ENCODE measurements around the gene AP4B1. TPM values are rescaled to one million over a fixed set of nuclear protein-coding genes. Genes with fewer than 3 reads are reported as not detected.
"Not testable (repeated sequence)": the region's sequence is repeated elsewhere in the genome, so short reads cannot be mapped to it uniquely, and the experiment has no call there.

The AP4B1 gene
- total RNA-seq, result 12.6 TPM
- long read RNA-seq, transcript AP4B1-204 (10 exons, 2,818 nt), result minor isoform, 7 of 29 reads
- long read RNA-seq, transcript AP4B1-201 (11 exons, 2,742 nt), result major isoform, 16 of 29 reads
- long read RNA-seq, partial matches to known transcripts, result 3 of 29 reads
- long read RNA-seq, other reads (novel, unspliced or antisense), result 3 of 29 reads

DNA sequence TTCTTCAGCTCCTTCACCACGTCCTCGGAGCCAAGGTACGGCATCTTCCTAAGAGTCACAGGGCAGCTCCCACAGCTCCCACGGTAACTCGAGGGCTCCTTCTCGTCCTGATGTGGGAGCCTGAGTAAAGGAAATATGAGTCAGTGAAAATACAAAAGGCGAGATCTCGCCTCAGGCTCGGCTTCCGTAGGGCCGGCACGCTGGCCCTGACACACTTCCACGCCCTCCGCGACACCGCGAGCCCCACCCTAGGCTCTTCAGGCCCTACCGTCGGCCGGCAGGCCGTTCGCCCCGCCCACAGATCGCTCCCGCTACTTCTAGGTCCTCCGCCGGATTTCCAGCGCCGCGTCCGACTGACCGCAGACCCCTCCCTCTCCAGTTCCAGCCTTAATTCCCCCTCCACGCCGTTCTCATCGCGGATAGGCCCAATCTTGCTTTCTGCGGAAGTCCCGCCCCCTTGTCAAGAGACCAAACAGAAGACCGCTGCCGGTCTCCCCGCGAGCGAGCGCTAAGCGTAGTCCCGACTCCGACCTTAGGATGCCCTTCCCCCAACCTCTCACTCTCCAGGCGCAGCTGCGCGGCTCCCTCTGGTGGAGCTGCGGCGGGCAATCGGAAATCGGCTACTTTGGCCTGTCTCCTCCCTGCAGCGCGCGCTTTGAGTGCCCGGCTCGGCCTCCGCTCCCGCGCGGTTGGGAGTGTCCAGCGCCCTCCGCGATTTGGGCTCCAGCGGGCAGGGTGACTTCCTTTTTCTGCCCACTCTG, at the start of gene AP4B1, which contains the start of gene DCLRE1B:
TSS of gene AP4B1 (minus strand) at position 126 of the 761 bp plus-strand sequence. CDS start at position 44, 82 bp downstream.
TSS of gene DCLRE1B (plus strand) at position 653 of the 761 bp plus-strand sequence. CDS start 261 bp downstream, outside the sequence.
- intact Hi-C loops (cut with DNase I), result loop anchor here (1.0 to 5.0 kb wide), 6 partner anchors 24 to 146 kb away; partner anchors contain the start of genes HIPK1, PHTF1 and RSBN1
- peak; percentile 99 for DNase-seq (ENCODE audit: low spot score)

DNA sequence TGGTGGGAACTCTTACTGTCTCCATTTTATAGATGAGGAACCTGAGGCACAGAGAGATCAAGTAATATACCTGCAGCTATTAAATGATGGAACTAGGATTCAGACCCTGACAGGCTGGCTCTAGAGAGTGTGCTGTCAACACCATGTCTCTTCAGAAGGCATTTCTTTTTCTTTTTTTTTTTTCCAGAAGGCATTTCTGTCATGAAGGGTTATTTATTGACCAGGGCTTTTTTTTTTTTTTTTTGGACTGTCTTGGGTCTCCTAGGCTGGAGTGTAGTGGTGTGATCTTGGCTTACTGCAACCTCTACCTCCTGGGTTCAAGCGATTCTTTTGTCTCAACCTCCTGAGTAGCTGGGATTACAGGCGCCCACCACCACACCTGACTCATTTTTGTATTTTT, 47.1 kb upstream of the AP4B1 start:
- intact Hi-C loops (cut with DNase I), result no loop called here
- no peak for DNase-seq (ENCODE audit: low spot score)

DNA sequence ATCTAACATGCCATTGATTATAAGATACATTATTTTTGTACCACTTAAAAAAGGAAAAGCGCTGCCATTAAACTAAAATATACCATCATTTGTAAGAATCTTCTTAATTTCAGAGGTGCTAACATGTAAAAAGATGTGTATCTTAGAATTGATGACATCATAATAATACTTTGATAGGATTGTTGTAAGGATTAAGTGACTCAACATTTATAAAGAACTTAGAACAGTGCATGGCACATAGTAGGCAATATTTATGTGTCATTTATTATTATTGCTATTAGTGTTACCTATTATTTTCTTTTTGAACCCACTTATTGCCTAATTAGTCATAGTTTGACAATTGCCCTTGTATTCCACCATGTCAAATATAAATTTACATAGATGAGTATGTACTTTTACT, 46.3 kb upstream of the AP4B1 start:
- no peak for DNase-seq (ENCODE audit: low spot score)
- intact Hi-C loops (cut with DNase I), result no loop called here

DNA sequence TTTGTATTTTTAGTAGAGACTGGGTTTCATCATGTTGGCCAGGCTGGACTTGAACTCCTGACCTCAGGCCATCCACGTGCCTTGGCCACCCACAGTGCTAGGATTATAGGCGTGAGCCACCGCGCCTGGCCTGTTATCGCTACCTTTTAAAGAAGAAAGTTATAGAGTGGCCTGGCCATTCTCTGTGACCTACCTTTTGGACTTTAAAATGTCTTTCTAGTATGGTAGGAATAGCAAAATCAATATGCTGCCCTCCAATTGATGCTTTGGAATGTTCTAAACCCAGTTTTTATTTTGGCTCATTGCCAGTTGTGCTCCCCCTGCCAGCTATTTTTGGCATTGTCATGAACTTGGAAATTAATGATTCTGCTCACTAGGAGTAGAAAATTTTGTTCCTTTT, 44.4 kb upstream of the AP4B1 start:
- intact Hi-C loops (cut with DNase I), result loop anchor here (5.0 kb wide), 1 partner anchor 47 kb away; the partner anchor contains the start of gene AP4B1
- DNase-seq (ENCODE audit: low spot score), result no peak

GRCh38 chr1:113948151-113948550, 43.6 kb upstream of the AP4B1 start:
- not testable (repeated sequence) for DNase-seq (ENCODE audit: low spot score)
- intact Hi-C loops (cut with DNase I), result loop anchor here (5.0 kb wide), 1 partner anchor 46 kb away; the partner anchor contains the start of gene AP4B1

DNA sequence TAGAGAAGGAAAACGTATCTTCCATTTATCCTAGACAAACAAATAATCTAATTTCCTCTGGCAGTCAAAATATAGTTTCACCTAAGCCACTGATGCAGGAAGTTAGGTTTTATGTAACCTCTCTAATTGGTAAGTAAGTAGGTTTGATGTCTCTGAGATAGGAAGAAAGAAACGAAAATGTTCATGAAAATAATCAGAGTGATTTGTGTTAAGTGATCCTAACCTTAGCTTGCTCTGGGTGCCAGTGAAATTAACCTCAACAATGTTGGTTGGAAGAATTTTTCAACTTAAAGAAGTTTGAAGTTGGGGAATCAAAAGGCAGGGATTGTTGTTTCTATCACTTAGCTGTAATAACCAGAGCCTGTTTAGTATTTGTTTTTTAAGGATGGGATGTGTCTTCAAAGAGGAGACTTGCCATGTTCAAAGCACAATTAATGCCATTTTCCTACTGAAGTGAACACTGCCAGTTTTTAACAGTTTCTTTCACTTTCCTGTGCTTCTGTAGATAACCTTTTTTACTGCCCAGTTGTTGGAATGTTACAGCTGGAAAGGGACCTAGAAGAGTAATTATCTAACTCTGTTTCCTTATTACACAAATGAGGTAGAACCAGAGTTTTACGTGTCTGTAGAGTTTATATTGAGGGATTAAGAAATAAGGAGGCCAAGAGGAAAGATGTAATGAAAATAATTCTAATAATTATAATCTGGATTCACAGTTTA, 42.9 kb upstream of the AP4B1 start:
- no peak for DNase-seq (ENCODE audit: low spot score)
- intact Hi-C loops (cut with DNase I), result loop anchor here (5.0 kb wide), 1 partner anchor 45 kb away; the partner anchor contains the start of gene AP4B1

DNA sequence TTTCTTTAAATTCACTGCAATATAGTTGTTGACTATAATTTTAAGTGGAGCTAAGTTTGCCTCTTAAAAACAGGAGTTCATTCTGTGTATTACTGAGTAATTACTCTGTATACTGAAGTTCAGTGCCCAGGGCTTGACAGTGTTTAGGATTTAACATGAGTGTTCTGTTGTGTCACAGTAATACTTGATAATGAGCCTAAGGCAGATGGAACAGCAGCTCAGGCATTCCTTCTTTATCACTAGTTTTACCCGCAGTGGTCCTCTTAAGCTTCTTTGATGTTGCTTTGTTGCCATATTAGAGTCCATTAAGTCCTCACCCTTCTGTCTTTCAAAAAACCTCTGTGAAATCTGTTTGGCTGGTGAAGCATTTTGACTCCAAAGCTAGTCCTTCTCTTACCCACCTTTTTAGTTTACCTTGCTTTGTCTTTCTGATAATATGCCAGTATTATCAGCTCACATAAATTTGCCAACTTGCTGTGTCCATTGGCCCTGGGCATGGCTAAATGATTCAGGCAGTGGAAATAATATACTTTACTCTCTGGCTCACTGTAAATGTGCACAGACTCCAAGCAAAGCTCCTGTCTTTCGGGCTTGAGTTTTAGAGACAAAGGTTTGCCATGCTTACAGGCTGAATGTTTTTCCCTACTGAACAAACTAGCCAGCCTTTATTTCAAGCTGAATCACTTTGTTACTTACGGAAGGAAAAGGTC, 42.2 kb upstream of the AP4B1 start:
- DNase-seq (ENCODE audit: low spot score), result no peak

GRCh38 chr1:113946112-113946511, 41.5 kb upstream of the AP4B1 start:
- DNase-seq (ENCODE audit: low spot score), result no peak
- intact Hi-C loops (cut with DNase I), result loop anchor here (5.0 kb wide), 1 partner anchor 44 kb away; the partner anchor contains the start of gene AP4B1

More for the DNA sequence above, 42.2 kb upstream of the AP4B1 start:
- intact Hi-C loops (cut with DNase I), result loop anchor here (5.0 kb wide), 1 partner anchor 45 kb away; the partner anchor contains the start of gene AP4B1

- intact Hi-C loops (cut with DNase I), result loop anchor here (5.0 kb wide), 1 partner anchor 43 kb away; the partner anchor contains the start of gene AP4B1
- no peak for DNase-seq (ENCODE audit: low spot score)
Measured at GRCh38 chr1:113945329-113945728, 40.7 kb upstream of the AP4B1 start.

DNA sequence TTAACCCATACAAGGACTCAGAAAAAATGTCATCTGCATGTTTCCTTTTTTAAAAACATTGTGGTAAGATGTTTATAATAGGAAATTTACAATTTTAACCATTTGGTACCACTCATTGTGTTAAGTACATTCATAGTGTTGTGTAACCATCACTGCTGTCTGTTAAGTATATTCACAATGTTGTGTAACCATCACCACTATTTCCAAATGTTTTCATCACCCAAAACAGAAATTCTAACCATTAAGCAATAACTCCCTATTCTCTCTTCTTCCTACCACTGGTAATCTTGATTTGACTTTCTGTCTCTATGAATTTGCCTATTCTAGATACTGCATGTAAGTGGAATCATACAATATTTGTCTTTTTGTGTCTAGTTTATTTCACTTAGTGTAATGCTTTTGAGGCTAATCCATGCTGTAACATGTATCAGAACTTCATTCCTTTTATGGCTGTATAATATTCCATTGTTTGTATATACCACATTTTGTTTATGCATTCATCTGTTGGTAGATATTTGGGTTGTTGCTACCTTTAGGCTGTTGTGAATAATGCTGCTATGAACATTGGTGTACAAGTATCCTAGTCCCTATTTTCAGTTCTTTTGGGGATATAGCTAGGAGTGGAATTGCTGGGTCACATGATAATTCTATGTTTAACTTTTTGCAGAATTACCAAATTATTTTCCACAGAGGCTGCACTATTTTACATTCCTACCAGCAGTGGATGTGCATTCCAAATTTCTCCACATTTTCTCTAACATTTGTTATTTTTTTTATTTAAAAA, 38.6 kb upstream of the AP4B1 start:
- no peak for DNase-seq (ENCODE audit: low spot score)
- intact Hi-C loops (cut with DNase I), result no loop called here

- no peak for DNase-seq (ENCODE audit: low spot score)
- intact Hi-C loops (cut with DNase I), result no loop called here
Measured at GRCh38 chr1:113942527-113942926, 37.9 kb upstream of the AP4B1 start.

DNA sequence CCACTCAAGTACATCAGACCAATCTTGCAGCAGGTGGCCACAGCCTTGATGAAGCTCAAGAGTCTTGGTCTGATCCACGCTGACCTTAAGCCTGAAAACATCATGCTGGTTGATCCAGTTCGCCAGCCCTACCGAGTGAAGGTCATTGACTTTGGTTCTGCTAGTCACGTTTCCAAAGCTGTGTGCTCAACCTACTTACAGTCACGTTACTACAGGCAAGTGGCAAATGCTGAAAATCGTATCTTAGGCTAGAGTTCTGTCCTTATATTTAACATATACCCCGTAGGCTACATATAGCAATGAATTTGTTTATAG, 36.6 kb upstream of the AP4B1 start:
- intact Hi-C loops (cut with DNase I), result no loop called here
- no peak for DNase-seq (ENCODE audit: low spot score)

- intact Hi-C loops (cut with DNase I), result no loop called here
- no peak for DNase-seq (ENCODE audit: low spot score)
Measured at GRCh38 chr1:113940365-113941244, 36.0 kb upstream of the AP4B1 start.

- DNase-seq (ENCODE audit: low spot score), result no peak
- intact Hi-C loops (cut with DNase I), result no loop called here
Measured at GRCh38 chr1:113938192-113938591, 33.6 kb upstream of the AP4B1 start.

DNA sequence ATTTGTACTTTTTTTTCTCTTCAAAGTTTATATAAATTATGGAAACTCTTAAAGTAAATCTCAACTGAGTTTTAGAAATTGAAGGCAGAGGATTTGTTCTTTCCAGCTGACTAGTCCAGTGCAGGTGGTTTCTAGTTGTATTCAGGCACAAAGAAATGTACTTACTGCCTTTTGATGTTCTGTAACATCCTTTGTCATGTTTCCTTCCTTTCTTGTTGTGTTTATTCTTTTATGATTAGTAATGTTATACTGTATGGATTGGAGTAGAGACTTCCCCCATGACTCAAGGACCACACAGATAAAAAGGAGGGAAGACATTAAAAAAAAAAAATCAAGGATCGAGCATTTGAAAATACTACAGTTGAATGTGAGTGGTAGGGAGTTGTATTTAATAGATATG, 32.5 kb upstream of the AP4B1 start:
- intact Hi-C loops (cut with DNase I), result no loop called here

DNA sequence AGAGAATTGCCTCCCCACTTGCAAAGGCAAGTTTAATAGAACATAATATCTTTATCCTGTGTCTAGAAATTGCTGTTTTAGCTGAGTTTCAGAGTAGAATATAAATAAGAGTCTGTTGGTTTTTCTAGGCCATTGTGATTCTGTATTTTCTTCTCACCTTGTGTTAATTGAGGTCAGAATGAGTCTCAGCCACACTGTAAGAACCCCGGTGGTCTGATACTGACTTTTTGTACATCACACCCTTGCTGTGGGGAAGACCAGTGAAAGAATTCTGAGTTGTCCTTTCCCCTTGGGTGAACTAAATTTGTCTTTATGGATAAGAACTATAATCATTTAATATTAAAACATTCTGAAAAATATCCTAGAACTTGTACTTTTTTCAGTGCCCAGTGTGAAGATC, 31.4 kb upstream of the AP4B1 start:
- intact Hi-C loops (cut with DNase I), result no loop called here
- DNase-seq (ENCODE audit: low spot score), result no peak

More for the DNA sequence above, 32.5 kb upstream of the AP4B1 start:
- no peak for DNase-seq (ENCODE audit: low spot score)

DNA sequence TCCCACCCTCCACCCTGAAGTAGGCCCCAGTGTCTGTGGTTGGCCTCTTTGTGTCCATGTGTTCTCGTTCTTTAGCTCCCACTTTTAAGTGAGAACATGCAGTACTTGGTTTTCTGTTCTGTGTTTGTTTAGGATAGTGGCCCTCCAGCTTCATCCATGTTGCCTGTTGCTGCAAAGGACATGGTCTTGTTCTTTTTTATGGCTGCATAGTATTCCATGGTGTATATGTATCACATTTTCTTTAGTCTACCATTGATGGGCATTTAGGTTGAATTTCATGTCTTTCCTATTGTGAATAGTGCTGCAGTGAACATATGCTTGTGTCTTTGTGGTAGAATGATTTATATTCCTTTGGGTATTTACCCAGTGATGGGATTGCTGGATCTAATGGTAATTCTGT, 30.6 kb upstream of the AP4B1 start:
- intact Hi-C loops (cut with DNase I), result no loop called here
- no peak for DNase-seq (ENCODE audit: low spot score)

Data from cardiac septum (tissue), 1 donor.